HG03095 (cell line): Measurements from ENCODE around the gene IREB2.
"Not testable (repeated sequence)": the region's sequence is repeated elsewhere in the genome, so short reads cannot be mapped to it uniquely, and the experiment has no call there.

Experiments
- ATAC-seq: cut with Tn5 transposase; IDR thresholded peaks from one replicate; pipeline ENCODE4 v1.9.1; 2021; ENCODE audit warnings: moderate library complexity; ENCODE audit not compliant: unreplicated experiment

The IREB2 gene

GRCh38 chr15:78431955-78432354 lies 6.1 kb upstream of the IREB2 start:
- ATAC-seq, result no peak

GRCh38 chr15:78432664-78433063 lies 5.4 kb upstream of the IREB2 start:
- ATAC-seq, result no peak

- ATAC-seq, result no peak
Measured at GRCh38 chr15:78434134-78434533, 3.9 kb upstream of the IREB2 start.

- not testable (repeated sequence) for ATAC-seq
Measured at GRCh38 chr15:78434711-78435110, 3.3 kb upstream of the IREB2 start.

- no peak for ATAC-seq
Measured at GRCh38 chr15:78437107-78437761, 782 bp upstream of the IREB2 start.

GRCh38 chr15:78438619-78439285 lies 736 bp downstream of the IREB2 start:
- ATAC-seq, result peak; percentile 13

- ATAC-seq, result no peak
Measured at GRCh38 chr15:78440375-78441373, 2.7 kb downstream of the IREB2 start.

GRCh38 chr15:78444255-78444654 lies 6.2 kb downstream of the IREB2 start:
- no peak for ATAC-seq

- no peak for ATAC-seq
Measured at GRCh38 chr15:78445875-78446274, 7.9 kb downstream of the IREB2 start.

- no peak for ATAC-seq
Measured at GRCh38 chr15:78446551-78446950, 8.5 kb downstream of the IREB2 start.

GRCh38 chr15:78448441-78449219 lies 10.6 kb downstream of the IREB2 start:
- ATAC-seq, result no peak

GRCh38 chr15:78449220-78449999 lies 11.4 kb downstream of the IREB2 start:
- ATAC-seq, result no peak

GRCh38 chr15:78450285-78450858 lies 12.4 kb downstream of the IREB2 start:
- no peak for ATAC-seq

GRCh38 chr15:78452485-78452884 lies 14.5 kb downstream of the IREB2 start:
- ATAC-seq, result no peak

- no peak for ATAC-seq
Measured at GRCh38 chr15:78453447-78453846, 15.4 kb downstream of the IREB2 start.

GRCh38 chr15:78454992-78455391 lies 17.0 kb downstream of the IREB2 start:
- no peak for ATAC-seq

GRCh38 chr15:78455749-78456148 lies 17.7 kb downstream of the IREB2 start:
- no peak for ATAC-seq

GRCh38 chr15:78456426-78456825 lies 18.4 kb downstream of the IREB2 start:
- ATAC-seq, result no peak

GRCh38 chr15:78457101-78457500 lies 19.1 kb downstream of the IREB2 start:
- ATAC-seq, result no peak

GRCh38 chr15:78460737-78461136 lies 22.7 kb downstream of the IREB2 start:
- no peak for ATAC-seq
